ENCODE data around the gene OSBP2. TPM values are rescaled to one million over a fixed set of nuclear protein-coding genes. Genes with fewer than 3 reads are reported as not detected.

OSBP2 gene
- total and polyA plus RNA-seq, 10 of the 15 experiments (the other 5 are each of a cell fraction or from before 2014, with no cell fraction given) = 0.11 to 7.7 (median 3.6) TPM

DNA sequence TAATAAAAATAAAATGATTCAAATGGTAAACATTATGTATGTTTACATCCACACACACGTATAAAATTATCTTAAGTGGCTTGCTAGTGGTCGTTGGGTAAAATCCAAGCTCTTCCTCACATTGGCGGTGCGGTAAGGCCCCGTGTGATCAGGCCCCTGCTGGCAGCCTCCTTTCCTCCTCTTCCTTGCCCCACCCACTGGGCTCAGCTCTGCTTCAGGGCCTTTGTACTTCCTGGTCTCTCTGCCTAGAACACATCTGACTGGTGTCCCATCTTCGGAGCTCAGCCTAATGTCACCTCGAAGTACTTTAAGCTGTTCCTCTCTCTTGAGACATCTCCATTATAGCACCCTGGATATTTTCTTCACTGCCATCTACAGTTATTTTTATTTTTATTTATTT is 52.8 kb downstream of the OSBP2 start (continued):
- TF ChIP-seq CBX3 (IDR thresholded peaks at IDR 0.05; ENCODE audit: borderline replicate concordance, low read depth) (no peak), CBFB (IDR thresholded peaks at IDR 0.05; ENCODE audit: low read depth) (no peak), REST (IDR thresholded peaks at IDR 0.05; ENCODE audit: low read depth, low read length) (no peak), CEBPZ (IDR thresholded peaks at IDR 0.05; ENCODE audit: low read depth, low read length) (no peak)

GRCh38 chr22:30749272-30749671 is 54.6 kb downstream of the OSBP2 start:
- RAD21 ChIA-PET (ENCODE audit: unreplicated experiment) = no interaction called here
- Histone ChIP-seq H3K79me2 (ENCODE audit: control insufficient read depth, insufficient read depth, low read length) (no peaks in the 10 kb centered on the region), H2AFZ (ENCODE audit: control insufficient read depth, low read depth, low read length) (no peak overlapping the region), H3K27me3 (replicated peaks in 1 of 2; ENCODE audit: control insufficient read depth in 2 of 2, insufficient read depth in 2 of 2, low read length in 1 of 2) (no peaks in the 10 kb centered on the region), H3K4me3 (no peak overlapping the region), H3K36me3 (ENCODE audit: control insufficient read depth in 2 of 2, insufficient read depth in 2 of 2, low read length in 1 of 2) (no peaks in the 10 kb centered on the region), H3K4me2 (ENCODE audit: control insufficient read depth, insufficient read depth) (no peak overlapping the region), H4K20me1 (ENCODE audit: control insufficient read depth, insufficient read depth) (no peaks in the 10 kb centered on the region), H3K9me3 (replicated peaks; ENCODE audit: control insufficient read depth, insufficient read depth, low read length) (no peaks in the 10 kb centered on the region), H3K27ac (ENCODE audit: control insufficient read depth, insufficient read depth) (no peak overlapping the region), H3K4me1 (ENCODE audit: control insufficient read depth, insufficient read depth, low read length) (peaks cover 17% of the 10 kb centered on the region), H3K9ac (ENCODE audit: control insufficient read depth, insufficient read depth, low read length) (no peak overlapping the region)
- intact Hi-C loops (cut with micrococcal nuclease; ENCODE audit: unreplicated experiment) = no loop called here
- CTCF ChIA-PET = no interaction called here
- no peak for DNase-seq (ENCODE audit: low read depth, low spot score)
- POLR2A ChIA-PET = no interaction called here
- SMC1A ChIA-PET (ENCODE audit: uncharacterized antibody, unreplicated experiment) = interaction anchor here (0.7 to 1.2 kb wide), 2 partner anchors 14 to 51 kb away, joined by 3 to 4 read pairs; no protein-coding TSS in a partner anchor
- BruUV-seq (replicated peaks) = no TSS peak
- in situ Hi-C loops (cut with MboI) = no loop called here
- ATAC-seq = no peak
- 47% methylated on average over 3 of the region's 3 CpGs for WGBS (ENCODE audit: insufficient coverage, insufficient replicate concordance, low lambda C conversion rate, missing lambda C conversion rate)
- TF ChIP-seq KLF5 (IDR thresholded peaks at IDR 0.05; ENCODE audit: partially characterized antibody) (no peak), SIX5 (IDR thresholded peaks at IDR 0.05; ENCODE audit: low read depth, low read length, severe bottlenecking) (no peak), SREBF1 (IDR thresholded peaks at IDR 0.05; ENCODE audit: low read length) (no peak), FOXM1 (IDR thresholded peaks at IDR 0.05; ENCODE audit: low read depth, low read length) (no peak), SMAD1 (IDR thresholded peaks at IDR 0.05; ENCODE audit: low read depth, partially characterized antibody) (no peak), IKZF1 (conservative IDR thresholded peaks at IDR 0.05) (no peak), POLR2AphosphoS2 (IDR thresholded peaks at IDR 0.05; ENCODE audit: low read depth, low read length) (no peak), USF2 (IDR thresholded peaks at IDR 0.05; ENCODE audit: borderline replicate concordance, low read depth, low read length) (no peak), SREBF2 (IDR thresholded peaks at IDR 0.05; ENCODE audit: low read length) (no peak), STAT3 (IDR thresholded peaks at IDR 0.05; ENCODE audit: low read depth, low read length) (no peak)
- TF ChIP-seq, protein P1, sequence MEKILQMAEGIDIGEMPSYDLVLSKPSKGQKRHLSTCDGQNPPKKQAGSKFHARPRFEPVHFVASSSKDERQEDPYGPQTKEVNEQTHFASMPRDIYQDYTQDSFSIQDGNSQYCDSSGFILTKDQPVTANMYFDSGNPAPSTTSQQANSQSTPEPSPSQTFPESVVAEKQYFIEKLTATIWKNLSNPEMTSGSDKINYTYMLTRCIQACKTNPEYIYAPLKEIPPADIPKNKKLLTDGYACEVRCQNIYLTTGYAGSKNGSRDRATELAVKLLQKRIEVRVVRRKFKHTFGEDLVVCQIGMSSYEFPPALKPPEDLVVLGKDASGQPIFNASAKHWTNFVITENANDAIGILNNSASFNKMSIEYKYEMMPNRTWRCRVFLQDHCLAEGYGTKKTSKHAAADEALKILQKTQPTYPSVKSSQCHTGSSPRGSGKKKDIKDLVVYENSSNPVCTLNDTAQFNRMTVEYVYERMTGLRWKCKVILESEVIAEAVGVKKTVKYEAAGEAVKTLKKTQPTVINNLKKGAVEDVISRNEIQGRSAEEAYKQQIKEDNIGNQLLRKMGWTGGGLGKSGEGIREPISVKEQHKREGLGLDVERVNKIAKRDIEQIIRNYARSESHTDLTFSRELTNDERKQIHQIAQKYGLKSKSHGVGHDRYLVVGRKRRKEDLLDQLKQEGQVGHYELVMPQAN (conservative IDR thresholded peaks at IDR 0.05) = no peak
- FAIRE-seq = no peak
